Measurements from ENCODE around the gene RAMACL. TPM values are rescaled to one million over a fixed set of nuclear protein-coding genes. Genes with fewer than 3 reads are reported as not detected.

The RAMACL gene
- 0.15 TPM for total RNA-seq (2021; ENCODE audit: unreplicated experiment)
- polyA plus RNA-seq (2012), result 0.05 and 0.08 TPM in 2 replicates
- Bru-seq, nascent RNA, result percentile 46 among the genes with signal in this experiment
- percentile 40 among the genes with signal in this experiment for BruChase-seq, experiment 1, labeled RNA remaining after a 6-hour chase
- percentile 45 among the genes with signal in this experiment for BruChase-seq, experiment 2, labeled RNA remaining after a 2-hour chase
- long read RNA-seq, result 0 reads

GRCh38 chr6:166586424-166587156, at the start of gene RAMACL:
TSS of gene RAMACL (minus strand) at chr6:166586678. CDS start at chr6:166586477, 201 bp downstream.
- H3K9me2 ChIP-seq (ENCODE audit: insufficient read depth), result no peaks in the 10 kb centered on the region
- intact Hi-C loops (cut with micrococcal nuclease), result no loop called here
- no peaks in the 10 kb centered on the region for H3K79me2 ChIP-seq (ENCODE audit: insufficient read depth, low read length)
- TF ChIP-seq YY1 (IDR thresholded peaks at IDR 0.05; ENCODE audit: extremely low read depth, insufficient replicate concordance, low read depth, low read length), result peak; percentile 66
- no peak for TF ChIP-seq TCF7L2 (IDR thresholded peaks at IDR 0.05; ENCODE audit: borderline replicate concordance, extremely low read depth, insufficient read depth, insufficient read length)
- peak; percentile 97 for TF ChIP-seq SP1 (IDR thresholded peaks at IDR 0.05; ENCODE audit: low read depth)
- no peak for TF ChIP-seq POLR2A (IDR thresholded peaks at IDR 0.05; ENCODE audit: borderline replicate concordance, extremely low read depth, insufficient read depth, insufficient read length)
- ATAC-seq, result peak; percentile 100
- BruUV-seq (replicated peaks), result no TSS peak
- DNase-seq (ENCODE audit: low read depth, low spot score), result peak; percentile 51
- RAD21 ChIA-PET (ENCODE audit: low non-redundant PET in 1 of 2, low total read pairs in 2 of 2, uncharacterized antibody in 2 of 2, unreplicated experiment in 2 of 2), result no interaction called here
- CTCF ChIA-PET, result no interaction called here
- no peak within 1 kb of the TSS for H3K4me3 ChIP-seq (replicated peaks in 1 of 2; ENCODE audit: low read depth in 1 of 2, low read length in 2 of 2)
- POLR2A ChIA-PET, result no interaction called here
- H4K20me1 ChIP-seq (ENCODE audit: insufficient read depth), result no peaks in the 10 kb centered on the region
- H3K4me2 ChIP-seq (ENCODE audit: low read length), result no peak within 1 kb of the TSS
- peak within 1 kb of the TSS; percentile 43 for H2AFZ ChIP-seq (ENCODE audit: low read depth, low read length, poor library complexity, severe bottlenecking)
- H3K9ac ChIP-seq (ENCODE audit: low read length), result no peak within 1 kb of the TSS
- no peaks in the 10 kb centered on the region for H3K9me3 ChIP-seq (ENCODE audit: control insufficient read depth in 1 of 2, insufficient read depth in 1 of 2, low read depth in 1 of 2, low read length in 2 of 2)
- no peaks in the 10 kb centered on the region for H3K36me3 ChIP-seq (ENCODE audit: control insufficient read depth in 1 of 2, insufficient read depth in 2 of 2, low read length in 2 of 2)
- H3K27ac ChIP-seq (ENCODE audit: low read depth, low read length), result no peak within 1 kb of the TSS
- H3K4me1 ChIP-seq (ENCODE audit: control insufficient read depth in 1 of 2, insufficient read depth in 2 of 2, low read length in 2 of 2), result peaks cover 0 to 10% of the 10 kb centered on the region in 2 experiments; a peak in 2 of 4 replicates
- H3K27me3 ChIP-seq (ENCODE audit: insufficient read depth, low read length), result no peaks in the 10 kb centered on the region

GRCh38 chr6:166635013-166635970, 48.8 kb upstream of the RAMACL start:
- H3K9me2 ChIP-seq (ENCODE audit: insufficient read depth), result no peaks in the 10 kb centered on the region
- DNase-seq (ENCODE audit: low read depth, low spot score) (no peak), ATAC-seq (no peak)
- no peaks in the 10 kb centered on the region for H3K27me3 ChIP-seq (ENCODE audit: insufficient read depth, low read length)
- H3K4me3 ChIP-seq (replicated peaks in 1 of 2; ENCODE audit: low read depth in 1 of 2, low read length in 2 of 2), result no peak overlapping the region
- no peak overlapping the region for H3K4me2 ChIP-seq (ENCODE audit: low read length)
- no TSS peak for BruUV-seq (replicated peaks)
- H3K4me1 ChIP-seq (ENCODE audit: control insufficient read depth in 1 of 2, insufficient read depth in 2 of 2, low read length in 2 of 2), result peaks cover 5 to 36% of the 10 kb centered on the region in 2 experiments; a peak in 3 of 4 replicates
- POLR2A ChIA-PET, result no interaction called here
- CTCF ChIA-PET, result no interaction called here
- H3K36me3 ChIP-seq (ENCODE audit: control insufficient read depth in 1 of 2, insufficient read depth in 2 of 2, low read length in 2 of 2), result no peaks in the 10 kb centered on the region
- H4K20me1 ChIP-seq (ENCODE audit: insufficient read depth), result no peaks in the 10 kb centered on the region
- intact Hi-C loops (cut with micrococcal nuclease), result no loop called here
- no peak overlapping the region for H2AFZ ChIP-seq (ENCODE audit: low read depth, low read length, poor library complexity, severe bottlenecking)
- RAD21 ChIA-PET (ENCODE audit: low non-redundant PET in 1 of 2, low total read pairs in 2 of 2, uncharacterized antibody in 2 of 2, unreplicated experiment in 2 of 2), result no interaction called here
- H3K9me3 ChIP-seq (ENCODE audit: control insufficient read depth in 1 of 2, insufficient read depth in 1 of 2, low read depth in 1 of 2, low read length in 2 of 2), result no peaks in the 10 kb centered on the region
- H3K9ac ChIP-seq (ENCODE audit: low read length), result no peak overlapping the region
- no peaks in the 10 kb centered on the region for H3K79me2 ChIP-seq (ENCODE audit: insufficient read depth, low read length)
- no peak overlapping the region for H3K27ac ChIP-seq (ENCODE audit: low read depth, low read length)
- TF ChIP-seq CEBPB (IDR thresholded peaks at IDR 0.05; ENCODE audit: low read depth) (no peak), ZBTB33 (IDR thresholded peaks at IDR 0.05; ENCODE audit: extremely low read depth, insufficient replicate concordance, low read length) (no peak), FOSL1 (IDR thresholded peaks at IDR 0.05; ENCODE audit: low read depth) (no peak), POLR2AphosphoS5 (IDR thresholded peaks at IDR 0.05; ENCODE audit: low read depth, low read length) (no peak), CBX3 (IDR thresholded peaks at IDR 0.05; ENCODE audit: low read depth) (no peak), JUND (IDR thresholded peaks at IDR 0.05) (no peak), CTCF (IDR thresholded peaks at IDR 0.05 in 2 of 3, conservative IDR thresholded peaks at IDR 0.05 in 1 of 3; ENCODE audit: borderline replicate concordance in 1 of 3, insufficient read depth in 1 of 3, low read depth in 2 of 3, low read length in 2 of 3) (no peak)

All from HCT116 (cell line).